ELR (cell line): ENCODE measurements around the gene RNF19B.

Experiments used
- DNase-seq: peaks from one replicate; pipeline ENCODE4 v3.0.0-alpha.2; 2015; ENCODE audit warnings: low read depth

RNF19B gene

DNA sequence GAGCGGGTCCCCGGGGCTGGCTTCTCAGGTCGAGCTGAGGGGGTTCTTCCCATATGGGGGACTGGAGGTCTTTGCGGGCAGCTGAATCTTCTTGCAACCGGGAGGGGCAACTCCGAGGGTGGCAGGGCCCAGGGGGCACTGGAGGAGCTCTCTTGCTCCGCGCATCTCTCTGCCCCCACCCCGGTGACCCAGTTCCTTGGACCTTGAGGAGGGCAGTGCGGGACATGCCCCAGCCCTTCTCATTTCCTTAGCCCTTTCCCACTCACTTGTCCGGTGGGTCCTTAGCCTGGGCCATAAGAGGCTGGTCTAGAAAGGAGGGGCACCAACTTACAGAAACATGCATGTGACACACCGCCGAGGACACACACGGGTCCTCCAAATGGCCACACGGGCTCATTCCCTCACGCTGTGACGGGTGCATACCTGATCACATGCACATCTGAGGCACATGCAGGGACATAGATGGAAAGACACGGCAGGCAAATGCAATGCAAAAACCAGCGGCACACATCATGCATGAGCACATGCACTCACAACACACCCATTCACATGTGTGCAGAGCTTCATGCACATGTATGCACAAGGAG is 77.7 kb downstream of the RNF19B start:
- DNase-seq, result no peak
